Ovary (tissue), 3 donors: ENCODE results near the gene SDK1.

Experiments
- EP300 ChIP-seq: sonication (generic); formaldehyde crosslinking; IDR thresholded peaks from one replicate; pipeline ENCODE4 v1.6.1; 2017; ENCODE audit warnings: antibody characterized with exemption
- POLR2A ChIP-seq: fragments of 450-650 bp; IDR thresholded peaks from one replicate; pipeline ENCODE4 v1.6.1; 2017; ENCODE audit warnings: antibody characterized with exemption, mild to moderate bottlenecking, moderate library complexity
- TF ChIP-seq, protein P1 (sequence below), 3 donors: fragments of 450-650 bp in 2 of 3; fragments of 200-600 bp in 1 of 3; IDR thresholded peaks; one replicate each; pipeline versions ENCODE4 v1.5.1 to v1.8.0; 2016 to 2022; ENCODE audit warnings: antibody characterized with exemption in 3 of 3, mild to moderate bottlenecking in 1 of 3
- donor health status: DM: no; HTN: no; CAD: no.

DNA sequence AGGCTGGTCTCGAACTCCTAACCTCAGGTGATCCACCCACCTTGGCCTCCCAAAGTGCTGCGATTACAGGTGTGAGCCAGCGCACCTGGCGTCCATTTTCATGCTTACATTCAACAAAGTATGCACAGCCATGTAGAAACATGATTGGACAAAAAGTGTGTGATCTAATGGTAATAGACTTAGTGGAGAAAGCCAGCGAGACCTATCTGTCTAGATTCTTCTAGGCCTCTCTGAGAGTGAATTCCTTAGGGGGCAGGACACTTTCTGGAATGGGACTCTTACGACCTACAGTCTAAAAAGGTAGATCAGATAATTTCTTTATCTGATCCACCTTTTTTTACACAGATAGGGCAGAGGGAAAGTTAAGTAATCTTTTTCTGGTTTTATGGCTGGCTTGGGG lies 46.3 kb upstream of the SDK1 start:
- TF ChIP-seq, protein P1, sequence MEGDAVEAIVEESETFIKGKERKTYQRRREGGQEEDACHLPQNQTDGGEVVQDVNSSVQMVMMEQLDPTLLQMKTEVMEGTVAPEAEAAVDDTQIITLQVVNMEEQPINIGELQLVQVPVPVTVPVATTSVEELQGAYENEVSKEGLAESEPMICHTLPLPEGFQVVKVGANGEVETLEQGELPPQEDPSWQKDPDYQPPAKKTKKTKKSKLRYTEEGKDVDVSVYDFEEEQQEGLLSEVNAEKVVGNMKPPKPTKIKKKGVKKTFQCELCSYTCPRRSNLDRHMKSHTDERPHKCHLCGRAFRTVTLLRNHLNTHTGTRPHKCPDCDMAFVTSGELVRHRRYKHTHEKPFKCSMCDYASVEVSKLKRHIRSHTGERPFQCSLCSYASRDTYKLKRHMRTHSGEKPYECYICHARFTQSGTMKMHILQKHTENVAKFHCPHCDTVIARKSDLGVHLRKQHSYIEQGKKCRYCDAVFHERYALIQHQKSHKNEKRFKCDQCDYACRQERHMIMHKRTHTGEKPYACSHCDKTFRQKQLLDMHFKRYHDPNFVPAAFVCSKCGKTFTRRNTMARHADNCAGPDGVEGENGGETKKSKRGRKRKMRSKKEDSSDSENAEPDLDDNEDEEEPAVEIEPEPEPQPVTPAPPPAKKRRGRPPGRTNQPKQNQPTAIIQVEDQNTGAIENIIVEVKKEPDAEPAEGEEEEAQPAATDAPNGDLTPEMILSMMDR (IDR thresholded peaks at IDR 0.05): no peak
- no peak for TF ChIP-seq POLR2A
- no peak for TF ChIP-seq EP300
